A673 (cell line): Measurements from ENCODE around the gene AKR1A1.

Experiments
- CTCF ChIP-seq: fragments of 300-800, 200-600 bp; sonication (generic); conservative IDR thresholded peaks from 2 replicates; pipeline ENCODE4 v1.5.1; 2017; ENCODE audit warnings: low read depth, mild to moderate bottlenecking, antibody characterized with exemption, low read length, moderate library complexity, mixed read lengths
- EZH2 ChIP-seq: fragments of 200-600 bp; sonication (generic); IDR thresholded peaks from 2 replicates; pipeline ENCODE4 v1.6.1; 2017; ENCODE audit warnings: borderline replicate concordance, low read depth, mild to moderate bottlenecking, mixed read lengths, antibody characterized with exemption, low read length; ENCODE audit not compliant: poor library complexity, severe bottlenecking

DNA sequence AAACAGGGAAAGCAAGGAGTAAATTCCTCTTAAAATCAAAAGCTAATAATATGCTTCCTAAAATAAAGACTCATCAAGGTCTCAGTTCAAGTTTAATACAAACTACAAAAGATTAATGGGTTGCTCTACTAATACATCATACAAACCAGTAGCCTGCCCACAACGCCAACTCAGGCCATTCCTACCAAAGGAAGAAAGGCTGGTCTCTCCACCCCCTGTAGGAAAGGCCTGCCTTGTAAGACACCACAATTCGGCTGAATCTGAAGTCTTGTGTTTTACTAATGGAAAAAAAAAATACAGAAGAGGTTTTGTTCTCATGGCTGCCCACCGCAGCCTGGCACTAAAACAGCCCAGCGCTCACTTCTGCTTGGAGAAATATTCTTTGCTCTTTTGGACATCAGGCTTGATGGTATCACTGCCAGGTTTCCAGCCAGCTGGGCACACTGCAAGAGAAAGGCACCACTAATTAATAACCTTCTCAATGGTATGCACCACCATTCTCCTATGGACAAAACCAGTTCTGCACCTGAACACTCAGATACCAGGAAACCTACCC, 39.6 kb upstream of the AKR1A1 start:
- TF ChIP-seq CTCF: no peak
- TF ChIP-seq EZH2: no peak
